ENCODE results near the gene SPG7. TPM values are rescaled to one million over a fixed set of nuclear protein-coding genes. Genes with fewer than 3 reads are reported as not detected.
A peak's percentile ranks its signal among the peaks of the same experiment; 100 is the strongest.

SPG7 gene
- total RNA-seq, 2 donors from 2014 or later, result 88.6 to 188 TPM

- Mint-ChIP-seq H3K4me1 (ENCODE audit: low read depth in 2 of 2) (no peaks in the 10 kb centered on the region), H3K27ac (no peak overlapping the region), H3K27me3 (peaks cover 7 to 13% of the 10 kb centered on the region in 2 donors), H3K4me3 (peak overlapping the region; percentile 22), H3K36me3 (no peaks in the 10 kb centered on the region), H3K9me3 (no peaks in the 10 kb centered on the region)
- DNase-seq (ENCODE audit: low spot score), result no peak
- no peak for ATAC-seq
Measured at GRCh38 chr16:89572073-89572484, 63.9 kb downstream of the SPG7 start.

GRCh38 chr16:89572485-89573205 is 64.4 kb downstream of the SPG7 start:
- Mint-ChIP-seq H3K27ac (no peak overlapping the region), H3K4me3 (no peak overlapping the region), H3K4me1 (ENCODE audit: low read depth in 2 of 2) (no peaks in the 10 kb centered on the region), H3K27me3 (peaks cover 7 to 13% of the 10 kb centered on the region in 2 donors), H3K36me3 (no peaks in the 10 kb centered on the region), H3K9me3 (no peaks in the 10 kb centered on the region)
- no peak for DNase-seq (ENCODE audit: low spot score)
- ATAC-seq, result no peak

- no peaks in the 10 kb centered on the region for H3K4me1 Mint-ChIP-seq (ENCODE audit: low read depth in 2 of 2)
- DNase-seq (ENCODE audit: low spot score) (no peak), ATAC-seq (no peak)
- H3K27me3 Mint-ChIP-seq, result peaks cover 7 to 16% of the 10 kb centered on the region in 2 donors
- no peak overlapping the region for H3K4me3 Mint-ChIP-seq
- no peaks in the 10 kb centered on the region for H3K9me3 Mint-ChIP-seq
- no peaks in the 10 kb centered on the region for H3K36me3 Mint-ChIP-seq
- no peak overlapping the region for H3K27ac Mint-ChIP-seq
Measured at GRCh38 chr16:89573826-89574680, 65.8 kb downstream of the SPG7 start.

GRCh38 chr16:89574681-89575246 is 66.6 kb downstream of the SPG7 start:
- H3K27ac Mint-ChIP-seq, result no peak overlapping the region
- no peaks in the 10 kb centered on the region for H3K4me1 Mint-ChIP-seq (ENCODE audit: low read depth in 2 of 2)
- H3K4me3 Mint-ChIP-seq, result peak overlapping the region; percentile 27
- DNase-seq (ENCODE audit: low spot score) (no peak), ATAC-seq (peak; percentile 73 to 75)
- H3K27me3 Mint-ChIP-seq, result peaks cover 7 to 16% of the 10 kb centered on the region in 2 donors
- no peaks in the 10 kb centered on the region for H3K36me3 Mint-ChIP-seq
- no peaks in the 10 kb centered on the region for H3K9me3 Mint-ChIP-seq

GRCh38 chr16:89575247-89576152 is 67.3 kb downstream of the SPG7 start, which contains the start of gene CPNE7:
CPNE7 (plus strand) TSS chr16:89575758; CDS start chr16:89575898, 140 bp downstream.
- DNase-seq (ENCODE audit: low spot score) (no peak), ATAC-seq (peak in 1 of 2 donors; percentile 26)
- no peaks in the 10 kb centered on the region for H3K9me3 Mint-ChIP-seq
- H3K27ac Mint-ChIP-seq, result no peak within 1 kb of the TSS
- no peaks in the 10 kb centered on the region for H3K4me1 Mint-ChIP-seq (ENCODE audit: low read depth in 2 of 2)
- H3K27me3 Mint-ChIP-seq, result peaks cover 7 to 16% of the 10 kb centered on the region in 2 donors
- peak within 1 kb of the TSS; percentile 27 for H3K4me3 Mint-ChIP-seq
- H3K36me3 Mint-ChIP-seq, result no peaks in the 10 kb centered on the region

GRCh38 chr16:89576153-89577054 is 68.2 kb downstream of the SPG7 start:
- Mint-ChIP-seq H3K36me3 (no peaks in the 10 kb centered on the region), H3K27ac (no peak overlapping the region), H3K27me3 (peaks cover 7 to 16% of the 10 kb centered on the region in 2 donors), H3K9me3 (no peaks in the 10 kb centered on the region), H3K4me3 (no peak overlapping the region), H3K4me1 (ENCODE audit: low read depth in 2 of 2) (no peaks in the 10 kb centered on the region)
- DNase-seq (ENCODE audit: low spot score), result no peak
- ATAC-seq, result no peak

- Mint-ChIP-seq H3K36me3 (no peaks in the 10 kb centered on the region), H3K9me3 (no peaks in the 10 kb centered on the region), H3K4me1 (ENCODE audit: low read depth in 2 of 2) (no peaks in the 10 kb centered on the region), H3K4me3 (peak overlapping the region; percentile 25), H3K27ac (no peak overlapping the region), H3K27me3 (peaks cover 1 to 13% of the 10 kb centered on the region in 2 donors)
- ATAC-seq (peak in 1 of 2 donors; percentile 4), DNase-seq (ENCODE audit: low spot score) (no peak)
Measured at GRCh38 chr16:89577055-89577759, 69.0 kb downstream of the SPG7 start.

GRCh38 chr16:89579351-89579750 is 71.1 kb downstream of the SPG7 start:
- ATAC-seq (no peak), DNase-seq (ENCODE audit: low spot score) (no peak)
- H3K4me3 Mint-ChIP-seq, result no peak overlapping the region
- peaks cover 0 to 2% of the 10 kb centered on the region in 2 donors for H3K27me3 Mint-ChIP-seq
- H3K36me3 Mint-ChIP-seq, result no peaks in the 10 kb centered on the region
- no peaks in the 10 kb centered on the region for H3K4me1 Mint-ChIP-seq (ENCODE audit: low read depth in 2 of 2)
- H3K27ac Mint-ChIP-seq, result no peak overlapping the region
- no peaks in the 10 kb centered on the region for H3K9me3 Mint-ChIP-seq

GRCh38 chr16:89581045-89581695 is 73.0 kb downstream of the SPG7 start:
- Mint-ChIP-seq H3K4me3 (no peak overlapping the region), H3K36me3 (no peaks in the 10 kb centered on the region), H3K27me3 (peaks cover 0 to 2% of the 10 kb centered on the region in 2 donors), H3K27ac (no peak overlapping the region), H3K9me3 (no peaks in the 10 kb centered on the region), H3K4me1 (ENCODE audit: low read depth in 2 of 2) (no peaks in the 10 kb centered on the region)
- DNase-seq (ENCODE audit: low spot score), result no peak
- ATAC-seq, result no peak

GRCh38 chr16:89581861-89582563 is 73.8 kb downstream of the SPG7 start:
- Mint-ChIP-seq H3K27ac (no peak overlapping the region), H3K4me1 (ENCODE audit: low read depth in 2 of 2) (no peaks in the 10 kb centered on the region), H3K9me3 (no peaks in the 10 kb centered on the region), H3K36me3 (no peaks in the 10 kb centered on the region), H3K27me3 (peaks cover 0 to 2% of the 10 kb centered on the region in 2 donors), H3K4me3 (no peak overlapping the region)
- DNase-seq (ENCODE audit: low spot score) (no peak), ATAC-seq (no peak)

- H3K27me3 Mint-ChIP-seq, result peaks cover 0 to 2% of the 10 kb centered on the region in 2 donors
- H3K27ac Mint-ChIP-seq, result no peak overlapping the region
- H3K9me3 Mint-ChIP-seq, result no peaks in the 10 kb centered on the region
- DNase-seq (ENCODE audit: low spot score) (no peak), ATAC-seq (no peak)
- no peak overlapping the region for H3K4me3 Mint-ChIP-seq
- H3K36me3 Mint-ChIP-seq, result no peaks in the 10 kb centered on the region
- H3K4me1 Mint-ChIP-seq (ENCODE audit: low read depth in 2 of 2), result no peaks in the 10 kb centered on the region
Measured at GRCh38 chr16:89582614-89583196, 74.5 kb downstream of the SPG7 start.
